Heart left ventricle (tissue), 16 donors: Measurements from ENCODE around the gene ZGPAT. TPM values are rescaled to one million over a fixed set of nuclear protein-coding genes. Genes with fewer than 3 reads are reported as not detected.

Source experiments
- ATAC-seq, 4 donors: fragments of 200-7000 bp; cut with Tn5 transposase; one replicate each; pipeline ENCODE4 v1.9.1; 2020 to 2022; ENCODE audit warnings: moderate library complexity in 4 of 4, mild to moderate bottlenecking in 3 of 4, moderate number of reproducible peaks in 1 of 4
- DNase-seq, 5 donors: peaks; one replicate each; pipeline ENCODE4 v3.0.0-alpha.2; 2020
- H3K27ac ChIP-seq, 12 donors: fragments of 200-600 bp; sonication (generic) in 4 of 12; one replicate each; pipeline versions ENCODE4 v1.5.0 to v1.8.0; 2016 to 2022; ENCODE audit warnings: mild to moderate bottlenecking in 2 of 12
- H3K27me3 ChIP-seq, 9 donors: fragments of 200-600 bp; sonication (generic) in 2 of 9; one replicate each; pipeline versions ENCODE4 v1.5.1 to v1.8.0; 2016 to 2022; ENCODE audit warnings: mild to moderate bottlenecking in 3 of 9
- H3K36me3 ChIP-seq, 9 donors: fragments of 200-600 bp; sonication (generic) in 2 of 9; one replicate each; pipeline versions ENCODE4 v1.5.0 to v1.8.0; 2018 to 2022; ENCODE audit warnings: mild to moderate bottlenecking in 2 of 9
- H3K4me1 ChIP-seq, 12 donors: fragments of 200-600 bp; sonication (generic) in 4 of 12; one replicate each; pipeline versions ENCODE4 v1.5.0 to v1.8.0; 2016 to 2022; ENCODE audit warnings: mild to moderate bottlenecking in 3 of 12
- H3K4me3 ChIP-seq, 12 donors: fragments of 200-600 bp; sonication (generic) in 4 of 12; one replicate each; pipeline versions ENCODE4 v1.5.0 to v1.8.0; 2017 to 2022; ENCODE audit warnings: mild to moderate bottlenecking in 9 of 12, moderate library complexity in 4 of 12
- H3K9me3 ChIP-seq, 12 donors: fragments of 200-600 bp; sonication (generic) in 4 of 12; one replicate each; pipeline versions ENCODE4 v1.5.0 to v1.8.0; 2016 to 2022; ENCODE audit warnings: mild to moderate bottlenecking in 1 of 12
- CTCF ChIP-seq, 12 donors: fragments of 200-600 bp; sonication (generic) in 4 of 12; IDR thresholded peaks; one replicate each; pipeline versions ENCODE4 v1.5.0 to v1.8.0; 2018 to 2022; ENCODE audit warnings: antibody characterized with exemption in 12 of 12, mild to moderate bottlenecking in 5 of 12
- POLR2A ChIP-seq, 2 donors: fragments of 450-650 bp; IDR thresholded peaks; one replicate each; pipeline ENCODE4 v1.6.1; 2017; ENCODE audit warnings: antibody characterized with exemption in 2 of 2, mild to moderate bottlenecking in 2 of 2, moderate library complexity in 2 of 2
- WGBS, 4 donors: extraction: QIAGEN DNeasy Blood & Tissue Kit in 2 of 4; methylation state at CpG; one replicate each; pipeline versions ENCODE4 v1.1.5 to v1.1.7; 2013 to 2018; 5-methylcytosine and 5-hydroxymethylcytosine counted together
- intact Hi-C, 10 donors: fragments of 100-400 bp; cut with DNase I; formaldehyde crosslinking; loops; one replicate each; pipeline versions ENCODE4 v1.11.1 to v1.14.2; 2022
- polyA plus RNA-seq, 2 donors: library from polyadenylated mRNA; stranded (reverse); fragments of 200-250 nt; gene quantifications; one replicate each; pipeline ENCODE4 v1.2.3, GENCODE V29; 2013
- total RNA-seq, 9 donors: library from RNA; depleted of rRNA in 2 of 9; stranded (reverse); fragments of >200 nt in 2 of 9; fragmentation: NEBNext Ultra II Directional in 3 of 9; extraction: Animal tissue kit (Norgen Biotek cat#: 25700) in 3 of 9; gene quantifications; one replicate each; pipeline versions ENCODE4 v1.1.0 to v1.2.4, GENCODE V29; 2016 to 2023
- donor health status: ischemic (EF 13 %, LVEDD 7.1; RV severe dilation, severe dysfunction).
- donor health status: healthy with polysubstance abuse.
- donor health status: DM: no; HTN: yes; CAD: no.
- donor health status: DM: no; HTN: no; CAD: no.
- donor health status: ischemic (EF 25% LVEDD 6.9; RV normal size, moderate dysfunction).
- donor health status: ischemic (EF 25% LVEDD 5.7; RV mildly dilated, moderate dysfunction).
- donor health status: healthy.
- donor health status: DM: yes; HTN: yes; CAD: no.
- donor health status: ischemic (EF 35%, LVEDD 5.7; RV mildly dilated, moderate dysfunction).
- donor health status: nonischemic (EF 11% LVEDD 7.7; RV severe dilation, severe dysfunction).
- donor health status: DM: yes; HTN: yes; CAD: no.
- donor health status: PGD.
- donor health status: ischemic (EF 29% LVEDD 5.4; RV normal size, mild dysfunction).
- donor health status: nonischemic (EF 23%, LVEDD 6.1; RV moderate dilation, normal function).

The ZGPAT gene
- total and polyA plus RNA-seq, 11 donors: 12.9 to 34.4 (median 20.0) TPM

GRCh38 chr20:63689046-63690002 lies 18.5 kb upstream of the ZGPAT start:
- no peak for TF ChIP-seq POLR2A (IDR thresholded peaks at IDR 0.05)
- TF ChIP-seq CTCF (IDR thresholded peaks at IDR 0.05): no peak
- Histone ChIP-seq H3K36me3 (peaks cover 0 to 14% (median 2%) of the 10 kb centered on the region in 9 donors), H3K27me3 (no peaks in the 10 kb centered on the region), H3K4me3 (no peak overlapping the region), H3K27ac (peak overlapping the region in 9 of 12 donors; percentile 84 to 99 (median 90)), H3K9me3 (no peaks in the 10 kb centered on the region), H3K4me1 (peaks cover 19 to 69% (median 36%) of the 10 kb centered on the region in 12 donors)
- WGBS, 4 donors: 90 to 93% (median 92%) methylated on average over 11 to 44 of the region's 44 CpGs
- ATAC-seq (no peak), DNase-seq (peak in 1 of 5 donors; percentile 55)
- intact Hi-C loops: loop anchor here in 1 of 10 donors (10.0 kb wide), 1 partner anchor 285 kb away; the partner anchor contains the start of gene SAMD10

- ATAC-seq (no peak), DNase-seq (peak in 1 of 5 donors; percentile 42)
- H3K4me1 ChIP-seq: peaks cover 19 to 63% (median 37%) of the 10 kb centered on the region in 12 donors
- 91 to 93% (median 92%) methylated on average over 22 to 40 of the region's 40 CpGs for WGBS, 4 donors
- intact Hi-C loops: loop anchor here in 1 of 10 donors (10.0 kb wide), 1 partner anchor 285 kb away; the partner anchor contains the start of gene SAMD10
- peaks cover 0 to 24% (median 11%) of the 10 kb centered on the region in 9 donors for H3K36me3 ChIP-seq
- no peak overlapping the region for H3K4me3 ChIP-seq
- TF ChIP-seq CTCF (IDR thresholded peaks at IDR 0.05): no peak
- TF ChIP-seq POLR2A (IDR thresholded peaks at IDR 0.05): no peak
- no peaks in the 10 kb centered on the region for H3K27me3 ChIP-seq
- no peaks in the 10 kb centered on the region for H3K9me3 ChIP-seq
- peak overlapping the region in 1 of 12 donors; percentile 61 for H3K27ac ChIP-seq
Observed at GRCh38 chr20:63690003-63690897, 17.6 kb upstream of the ZGPAT start.

GRCh38 chr20:63690898-63691710 lies 16.7 kb upstream of the ZGPAT start:
- Histone ChIP-seq H3K27ac (peak overlapping the region in 1 of 12 donors; percentile 61), H3K27me3 (no peaks in the 10 kb centered on the region), H3K4me1 (peaks cover 21 to 57% (median 36%) of the 10 kb centered on the region in 12 donors), H3K9me3 (no peaks in the 10 kb centered on the region), H3K4me3 (no peak overlapping the region), H3K36me3 (peaks cover 0 to 28% (median 13%) of the 10 kb centered on the region in 9 donors)
- WGBS, 4 donors: 82 to 86% (median 84%) methylated on average over 16 to 24 of the region's 24 CpGs
- no peak for TF ChIP-seq CTCF (IDR thresholded peaks at IDR 0.05)
- TF ChIP-seq POLR2A (IDR thresholded peaks at IDR 0.05): no peak
- ATAC-seq (no peak), DNase-seq (peak in 1 of 5 donors; percentile 64)
- intact Hi-C loops: loop anchor here in 1 of 10 donors (10.0 kb wide), 1 partner anchor 284 kb away; the partner anchor contains the start of gene SAMD10
